GM10248 (cell line): ENCODE measurements around the gene CXCL1.

Source experiments
- CTCF ChIA-PET: fragments of 300-600 bp; sonication (Branson Sonifier 250); formaldehyde crosslinking; extraction: SDS; loops from one replicate; lab custom pipeline; 2021; ENCODE audit warnings: antibody characterized with exemption; lab: Yijun Ruan, JAX
- POLR2A ChIA-PET: fragments of 350-650 bp; sonication (Branson Sonifier 250); formaldehyde crosslinking; extraction: SDS; loops from one replicate; lab custom pipeline; 2020; ENCODE audit warnings: antibody characterized with exemption; lab: Yijun Ruan, JAX
- DNase-seq: peaks from one replicate; pipeline ENCODE4 v3.0.0; 2012; ENCODE audit errors: extremely low spot score
- CTCF ChIP-seq: IDR thresholded peaks from 2 replicates; pipeline ENCODE4 v1.5.1; 2012; ENCODE audit warnings: mild to moderate bottlenecking, low read depth; ENCODE audit errors: extremely low read depth, missing control alignments, control extremely low read depth

CXCL1 gene

DNA sequence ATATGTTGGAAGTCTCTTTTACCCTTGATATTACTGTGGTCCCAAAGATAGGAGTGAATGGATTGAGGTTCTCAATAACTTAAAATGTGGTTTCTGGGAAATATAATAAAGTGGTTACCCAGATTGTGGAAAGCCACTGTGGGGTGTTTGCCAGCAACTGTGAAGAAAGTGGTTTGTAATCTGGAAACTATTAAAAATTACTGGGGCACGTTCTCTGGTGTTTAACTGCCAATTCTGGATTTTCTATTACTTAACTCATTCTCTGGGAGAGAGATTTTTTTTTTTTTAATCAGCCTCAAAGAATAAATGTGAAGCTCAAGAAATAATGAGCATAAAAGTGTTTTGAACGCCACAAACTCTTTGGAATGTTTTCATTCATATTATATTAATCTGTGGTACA, 37.6 kb upstream of the CXCL1 start:
- ChIA-PET CTCF (no interaction called here), POLR2A (no interaction called here)
- TF ChIP-seq CTCF, result no peak
- DNase-seq, result no peak

DNA sequence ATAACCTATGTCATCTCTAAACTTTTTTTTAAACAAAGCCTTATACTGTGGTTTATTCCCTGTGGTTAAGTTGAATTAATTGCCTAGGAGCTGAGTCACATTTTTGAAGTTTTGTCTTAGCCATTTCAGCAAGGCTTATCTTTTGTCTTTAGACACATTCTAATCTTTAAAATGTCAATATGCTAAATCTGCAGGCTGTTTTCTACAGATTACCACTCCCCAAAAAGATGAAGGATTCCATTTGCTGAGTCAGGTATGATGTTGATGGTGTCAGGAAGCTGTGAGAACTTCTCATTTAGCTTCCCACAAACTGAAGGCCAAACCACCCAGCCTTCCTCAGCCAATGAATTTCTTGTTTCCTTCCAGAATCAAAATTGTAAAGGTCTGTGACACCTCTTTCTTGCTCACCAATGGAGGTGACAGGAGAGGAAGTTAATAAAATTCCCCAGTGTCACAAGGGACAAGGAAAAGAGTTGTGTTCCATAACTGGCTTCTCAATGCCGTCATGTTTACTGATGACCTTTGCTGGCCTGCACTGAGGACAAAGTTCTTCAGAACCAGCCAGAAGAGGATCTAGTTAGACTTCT, 36.4 kb upstream of the CXCL1 start:
- POLR2A ChIA-PET, result no interaction called here
- TF ChIP-seq CTCF, result no peak
- DNase-seq, result no peak
- CTCF ChIA-PET, result interaction anchor here (1.4 to 2.2 kb wide), 2 partner anchors 10 to 17 kb away, joined by 3 to 6 read pairs; no protein-coding TSS in a partner anchor

DNA sequence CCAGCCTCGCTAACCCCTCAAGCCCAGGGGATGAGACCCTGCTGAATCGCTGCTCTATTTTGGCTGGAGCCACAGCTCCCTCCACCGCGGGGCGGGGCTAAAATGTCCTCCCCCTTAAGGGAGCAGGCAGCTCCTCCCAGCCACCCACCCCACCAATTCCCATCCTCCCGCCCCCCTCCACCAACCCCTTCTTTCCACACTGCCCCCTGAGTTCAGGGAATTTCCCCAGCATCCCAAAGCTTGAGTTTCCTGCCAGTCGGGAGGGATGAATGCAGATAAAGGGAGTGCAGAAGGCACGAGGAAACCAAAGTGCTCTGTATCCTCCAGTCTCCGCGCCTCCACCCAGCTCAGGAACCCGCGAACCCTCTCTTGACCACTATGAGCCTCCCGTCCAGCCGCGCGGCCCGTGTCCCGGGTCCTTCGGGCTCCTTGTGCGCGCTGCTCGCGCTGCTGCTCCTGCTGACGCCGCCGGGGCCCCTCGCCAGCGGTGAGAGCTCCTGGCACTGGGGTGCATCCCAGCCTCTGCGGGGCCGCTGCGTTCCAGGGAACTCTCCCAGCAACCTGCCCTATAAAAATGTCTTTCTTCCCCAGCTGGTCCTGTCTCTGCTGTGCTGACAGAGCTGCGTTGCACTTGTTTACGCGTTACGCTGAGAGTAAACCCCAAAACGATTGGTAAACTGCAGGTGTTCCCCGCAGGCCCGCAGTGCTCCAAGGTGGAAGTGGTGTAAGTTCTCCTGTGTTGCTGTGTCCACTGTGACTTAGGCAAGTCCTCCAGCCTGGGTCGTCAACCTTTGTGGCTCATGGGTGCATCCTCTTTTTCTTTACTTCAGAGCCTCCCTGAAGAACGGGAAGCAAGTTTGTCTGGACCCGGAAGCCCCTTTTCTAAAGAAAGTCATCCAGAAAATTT, 32.6 kb upstream of the CXCL1 start, which contains the start of gene CXCL6:
Gene CXCL6, plus strand, starts transcription at position 306 of the 907 bp plus-strand sequence. Its CDS starts 73 bp downstream, at position 379.
- TF ChIP-seq CTCF, result no peak
- POLR2A ChIA-PET, result no interaction called here
- CTCF ChIA-PET, result interaction anchor here (1.0 kb wide), 1 partner anchor 13 kb away, joined by 3 read pairs; no protein-coding TSS in a partner anchor
- DNase-seq, result no peak

DNA sequence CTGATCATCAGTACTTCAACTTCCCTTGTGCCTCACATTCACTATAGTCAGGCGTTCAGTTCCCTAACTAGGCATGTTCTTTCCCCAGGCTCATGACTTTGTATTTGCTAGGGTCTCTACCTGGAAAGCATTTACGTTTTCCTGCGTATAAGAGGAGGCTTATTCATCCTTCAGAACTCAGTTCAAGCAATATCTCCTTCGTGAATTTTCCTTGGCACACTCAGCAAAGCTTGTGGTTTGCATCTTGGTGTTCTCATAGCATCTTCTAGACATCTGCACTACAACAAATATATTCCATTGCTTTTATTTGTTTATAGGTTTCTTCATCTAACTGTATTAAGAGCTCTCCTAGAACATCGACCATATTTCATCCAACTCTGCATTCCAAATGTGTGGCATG, 30.1 kb upstream of the CXCL1 start:
- no peak for TF ChIP-seq CTCF
- ChIA-PET CTCF (no interaction called here), POLR2A (no interaction called here)
- DNase-seq, result no peak

DNA sequence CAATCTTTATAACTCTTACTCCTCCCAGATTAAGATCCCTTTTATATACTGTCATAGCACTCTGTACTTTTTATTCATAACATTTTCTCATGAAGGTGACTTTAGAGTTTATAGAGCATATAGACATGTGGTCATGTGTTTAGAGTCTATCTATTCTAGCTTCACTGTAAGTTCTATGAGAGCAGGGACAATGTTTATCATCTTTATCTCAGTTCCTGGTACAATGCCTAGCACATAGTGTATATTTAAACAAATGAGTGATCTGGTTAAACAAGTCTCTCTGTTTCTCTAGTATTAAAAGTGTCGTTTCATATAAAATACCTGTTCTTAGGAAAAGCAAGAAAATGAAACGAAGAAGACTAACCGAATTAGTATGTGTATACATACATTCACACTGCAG, 29.5 kb upstream of the CXCL1 start:
- POLR2A ChIA-PET, result no interaction called here
- CTCF ChIA-PET, result interaction anchor here (0.9 kb wide), 1 partner anchor 199 kb away, joined by 3 read pairs; the partner anchor contains the start of gene CXCL3
- no peak for DNase-seq
- TF ChIP-seq CTCF, result no peak

DNA sequence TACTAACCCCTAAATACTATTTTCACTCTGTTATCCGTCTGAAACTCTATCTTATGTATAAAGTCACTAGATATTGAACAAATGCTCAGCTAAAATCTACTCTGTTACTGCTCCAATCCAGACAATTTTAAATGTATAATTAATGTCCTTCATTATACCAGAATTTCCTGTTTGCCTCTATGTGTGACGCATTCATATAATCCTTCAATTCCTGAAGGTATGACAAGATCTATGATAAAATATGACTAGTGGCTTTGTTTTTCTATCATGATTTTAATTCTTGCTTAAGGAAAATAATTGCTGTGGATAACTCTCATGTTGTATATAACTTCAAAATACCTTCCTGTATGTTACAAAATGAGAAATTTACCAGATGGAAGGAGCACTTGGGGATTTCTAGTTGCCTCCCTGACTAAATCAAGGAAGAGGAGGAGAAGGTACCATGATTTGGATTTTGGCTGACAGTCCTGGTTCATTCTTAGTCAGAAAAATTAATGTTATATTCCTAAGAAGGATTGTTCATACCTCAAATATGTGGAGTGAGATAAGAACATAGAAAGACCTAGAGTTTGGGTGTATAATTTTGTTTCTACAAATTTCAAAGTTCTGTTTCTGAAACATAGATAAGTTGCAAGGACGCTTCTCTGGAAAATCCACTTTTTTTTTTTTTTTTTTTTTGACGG, 27.8 kb upstream of the CXCL1 start:
- CTCF ChIA-PET, result interaction anchor here (1.1 kb wide), 1 partner anchor 11 kb away, joined by 3 read pairs; no protein-coding TSS in a partner anchor
- TF ChIP-seq CTCF, result no peak
- POLR2A ChIA-PET, result no interaction called here
- no peak for DNase-seq
